CD14-positive monocyte (primary cell): ENCODE measurements around the gene STK39. TPM values are rescaled to one million over a fixed set of nuclear protein-coding genes. Genes with fewer than 3 reads are reported as not detected.

Source experiments
- DNase-seq, 3 donors: peaks; one replicate each; pipeline ENCODE4 v3.0.0-alpha.2; 2011 to 2022
- H2AFZ ChIP-seq: 2 replicates; pipeline ENCODE4 v1.6.0; 2012; ENCODE audit warnings: mild to moderate bottlenecking, low read depth, low read length, inconsistent platforms; ENCODE audit not compliant: insufficient read depth, poor library complexity, severe bottlenecking
- H3K27ac ChIP-seq, 2 donors: 1 replicate in 1 of 2; 2 replicates in 1 of 2; pipeline ENCODE4 v1.5.1; 2012 to 2013; ENCODE audit warnings: low read length in 2 of 2, control low read depth in 1 of 2, inconsistent platforms in 1 of 2, low read depth in 1 of 2, mild to moderate bottlenecking in 1 of 2
- H3K27me3 ChIP-seq, 2 donors: one replicate each; pipeline versions ENCODE4 v1.6.0 to v1.6.1; 2011 to 2013; ENCODE audit warnings: low read length in 2 of 2; ENCODE audit not compliant: control insufficient read depth in 2 of 2, insufficient read depth in 2 of 2
- H3K36me3 ChIP-seq, 2 donors: replicated peaks in 1 of 2; 1 replicate in 1 of 2; 2 replicates in 1 of 2; pipeline versions ENCODE4 v1.5.1 to v1.6.1; 2012 to 2013; ENCODE audit warnings: low read length in 2 of 2, control low read depth in 1 of 2, inconsistent platforms in 1 of 2, mild to moderate bottlenecking in 1 of 2; ENCODE audit not compliant: insufficient read depth in 2 of 2, control insufficient read depth in 1 of 2
- H3K4me1 ChIP-seq, 2 donors: 1 replicate in 1 of 2; 2 replicates in 1 of 2; pipeline versions ENCODE4 v1.5.1 to v1.6.1; 2012 to 2013; ENCODE audit warnings: low read length in 2 of 2, control low read depth in 1 of 2, inconsistent platforms in 1 of 2, mild to moderate bottlenecking in 1 of 2, moderate library complexity in 1 of 2; ENCODE audit not compliant: insufficient read depth in 2 of 2, control insufficient read depth in 1 of 2
- H3K4me2 ChIP-seq: replicated peaks from 2 replicates; pipeline ENCODE3; 2012; ENCODE audit warnings: low read length, moderate library complexity, mild to moderate bottlenecking; ENCODE audit not compliant: poor library complexity, severe bottlenecking; ENCODE audit errors: extremely low read depth
- H3K4me3 ChIP-seq, 3 experiments: fragments of 200-600 bp in 1 of 3; sonication (generic) in 1 of 3; replicated peaks in 1 of 3; 1 replicate in 2 of 3; 2 replicates in 1 of 3; pipeline ENCODE4 v1.5.1; 2011 to 2013; ENCODE audit warnings: low read length in 3 of 3, mild to moderate bottlenecking in 3 of 3, control low read depth in 2 of 3, low read depth in 2 of 3, inconsistent platforms in 1 of 3, moderate library complexity in 1 of 3
- H3K79me2 ChIP-seq: 2 replicates; pipeline ENCODE4 v1.6.0; 2012; ENCODE audit warnings: mild to moderate bottlenecking, control low read depth, inconsistent platforms, low read length, moderate library complexity; ENCODE audit not compliant: insufficient read depth
- H3K9ac ChIP-seq: 2 replicates; pipeline ENCODE4 v1.6.0; 2017; ENCODE audit warnings: low read length, mild to moderate bottlenecking; ENCODE audit not compliant: insufficient read depth, poor library complexity, severe bottlenecking
- H3K9me3 ChIP-seq, 2 donors: replicated peaks in 1 of 2; 1 replicate in 1 of 2; 2 replicates in 1 of 2; pipeline versions ENCODE4 v1.5.1 to v1.6.1; 2012 to 2013; ENCODE audit warnings: low read length in 2 of 2, control low read depth in 1 of 2; ENCODE audit not compliant: control insufficient read depth in 1 of 2, insufficient read depth in 1 of 2
- H4K20me1 ChIP-seq: 2 replicates; pipeline ENCODE4 v1.6.0; 2012; ENCODE audit warnings: mild to moderate bottlenecking, low read length, control low read depth, moderate library complexity; ENCODE audit not compliant: insufficient read depth
- H3K27ac Mint-ChIP-seq, 7 donors: one replicate each; pipeline ENCODE4 v1.8.0; 2020; ENCODE audit warnings: mild to moderate bottlenecking in 7 of 7, mixed read lengths in 7 of 7, moderate library complexity in 6 of 7, inconsistent platforms in 2 of 7
- H3K27me3 Mint-ChIP-seq, 3 donors: one replicate each; pipeline ENCODE4 v1.8.0; 2021 to 2022; ENCODE audit warnings: low read depth in 3 of 3, mild to moderate bottlenecking in 3 of 3, mixed read lengths in 3 of 3, moderate library complexity in 3 of 3, inconsistent platforms in 1 of 3
- H3K36me3 Mint-ChIP-seq, 2 donors: one replicate each; pipeline ENCODE4 v1.8.0; 2020; ENCODE audit warnings: mixed read lengths in 2 of 2, inconsistent platforms in 1 of 2, mild to moderate bottlenecking in 1 of 2
- H3K4me1 Mint-ChIP-seq: one replicate; pipeline ENCODE4 v1.8.0; 2020; ENCODE audit warnings: mild to moderate bottlenecking, mixed read lengths
- H3K4me3 Mint-ChIP-seq, 2 donors: one replicate each; pipeline ENCODE4 v1.8.0; 2020; ENCODE audit warnings: mild to moderate bottlenecking in 2 of 2, mixed read lengths in 2 of 2, moderate library complexity in 1 of 2
- H3K9me3 Mint-ChIP-seq, 7 donors: one replicate each; pipeline ENCODE4 v1.8.0; 2020 to 2022; ENCODE audit warnings: mixed read lengths in 7 of 7, mild to moderate bottlenecking in 6 of 7, moderate library complexity in 6 of 7, inconsistent platforms in 2 of 7
- CTCF ChIP-seq: fragments of 200-600 bp; IDR thresholded peaks from one replicate; pipeline ENCODE4 v1.8.0; 2022; ENCODE audit warnings: antibody characterized with exemption, mild to moderate bottlenecking
- WGBS: methylation state at CpG from one replicate; pipeline ENCODE4 v1.1.5; 2013; ENCODE audit warnings: missing lambda C conversion rate; ENCODE audit not compliant: insufficient coverage; 5-methylcytosine and 5-hydroxymethylcytosine counted together
- intact Hi-C, 2 donors: fragments of 100-400 bp; cut with micrococcal nuclease; formaldehyde crosslinking; loops; one replicate each; pipeline versions ENCODE4 v1.15.0 to v1.15.1; 2023
- polyA plus RNA-seq, 3 donors: library from polyadenylated mRNA; depleted of rRNA in 1 of 3; unstranded in 2 of 3; stranded (reverse) in 1 of 3; fragments of 300-500 nt in 2 of 3; fragments of >200 nt in 1 of 3; fragmentation: Illumina TruSeq in 2 of 3; gene quantifications; 1 replicate in 2 of 3; 2 replicates in 1 of 3; pipeline ENCODE4 v1.2.3, GENCODE V29; 2012 to 2021

The STK39 gene
- polyA plus RNA-seq, 3 donors = 1.2 to 2.7 (median 2.6) TPM

GRCh38 chr2:168047091-168047690, 200.2 kb downstream of the STK39 start:
- no peak for DNase-seq
- Histone ChIP-seq H4K20me1 (no peaks in the 10 kb centered on the region), H3K9ac (no peak overlapping the region), H3K9me3 (no peaks in the 10 kb centered on the region), H2AFZ (no peak overlapping the region), H3K27me3 (no peaks in the 10 kb centered on the region), H3K4me3 (no peak overlapping the region), H3K4me1 (peaks cover 7 to 14% of the 10 kb centered on the region in 2 donors), H3K27ac (no peak overlapping the region), H3K36me3 (peaks cover 3 to 33% of the 10 kb centered on the region in 2 donors), H3K79me2 (no peaks in the 10 kb centered on the region), H3K4me2 (no peak overlapping the region)
- Mint-ChIP-seq H3K9me3 (no peaks in the 10 kb centered on the region), H3K4me3 (no peak overlapping the region), H3K4me1 (peaks cover 15% of the 10 kb centered on the region), H3K27ac (no peak overlapping the region), H3K36me3 (peaks cover 14 to 35% of the 10 kb centered on the region in 2 donors), H3K27me3 (no peaks in the 10 kb centered on the region)
- WGBS = no CpG with 5 or more reads among the region's 3 CpGs
- no peak for TF ChIP-seq CTCF
- intact Hi-C loops = no loop called here

DNA sequence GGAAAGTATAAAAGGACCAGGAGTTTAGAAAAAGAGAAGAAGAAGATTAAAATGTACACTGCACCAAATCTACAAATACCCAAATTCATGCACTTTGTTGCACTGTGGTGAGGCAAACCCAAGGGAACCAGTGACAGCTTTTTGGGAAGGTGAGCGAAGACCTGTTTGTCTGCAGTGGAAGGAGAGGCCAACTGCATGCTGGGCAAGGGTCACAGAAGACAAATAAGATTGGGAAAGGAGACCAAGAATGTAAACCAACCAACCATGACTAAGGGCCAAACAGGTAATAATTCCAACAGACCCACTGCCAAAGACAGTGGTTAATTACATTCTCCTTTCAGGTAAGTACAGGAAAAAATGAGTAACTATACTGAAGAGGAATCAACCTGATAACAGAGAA, 202.8 kb downstream of the STK39 start:
- Histone ChIP-seq H3K9me3 (no peaks in the 10 kb centered on the region), H3K4me2 (no peak overlapping the region), H3K27me3 (no peaks in the 10 kb centered on the region), H3K9ac (no peak overlapping the region), H3K36me3 (peaks cover 0 to 13% of the 10 kb centered on the region in 2 donors), H2AFZ (no peak overlapping the region), H3K4me1 (peaks cover 11 to 17% of the 10 kb centered on the region in 2 donors), H3K4me3 (no peak overlapping the region), H3K27ac (no peak overlapping the region), H3K79me2 (no peaks in the 10 kb centered on the region), H4K20me1 (no peaks in the 10 kb centered on the region)
- H3K4me1 Mint-ChIP-seq = peaks cover 24% of the 10 kb centered on the region
- H3K4me3 Mint-ChIP-seq = no peak overlapping the region
- no peak for DNase-seq
- no CpG with 5 or more reads among the region's 1 CpG for WGBS
- no peaks in the 10 kb centered on the region for H3K27me3 Mint-ChIP-seq
- peaks cover 12 to 25% of the 10 kb centered on the region in 2 donors for H3K36me3 Mint-ChIP-seq
- intact Hi-C loops = no loop called here
- TF ChIP-seq CTCF = no peak
- peak overlapping the region in 2 of 7 donors; percentile 44 to 68 for H3K27ac Mint-ChIP-seq
- H3K9me3 Mint-ChIP-seq = no peaks in the 10 kb centered on the region
